GM18511 (cell line): ENCODE data around the gene SSC5D.
"Not testable (repeated sequence)": the region's sequence is repeated elsewhere in the genome, so short reads cannot be mapped to it uniquely, and the experiment has no call there.

Experiments
- ATAC-seq: cut with Tn5 transposase; IDR thresholded peaks from one replicate; pipeline ENCODE4 v1.9.1; 2021; ENCODE audit warnings: mild to moderate bottlenecking, moderate library complexity; ENCODE audit not compliant: unreplicated experiment

Gene SSC5D

DNA sequence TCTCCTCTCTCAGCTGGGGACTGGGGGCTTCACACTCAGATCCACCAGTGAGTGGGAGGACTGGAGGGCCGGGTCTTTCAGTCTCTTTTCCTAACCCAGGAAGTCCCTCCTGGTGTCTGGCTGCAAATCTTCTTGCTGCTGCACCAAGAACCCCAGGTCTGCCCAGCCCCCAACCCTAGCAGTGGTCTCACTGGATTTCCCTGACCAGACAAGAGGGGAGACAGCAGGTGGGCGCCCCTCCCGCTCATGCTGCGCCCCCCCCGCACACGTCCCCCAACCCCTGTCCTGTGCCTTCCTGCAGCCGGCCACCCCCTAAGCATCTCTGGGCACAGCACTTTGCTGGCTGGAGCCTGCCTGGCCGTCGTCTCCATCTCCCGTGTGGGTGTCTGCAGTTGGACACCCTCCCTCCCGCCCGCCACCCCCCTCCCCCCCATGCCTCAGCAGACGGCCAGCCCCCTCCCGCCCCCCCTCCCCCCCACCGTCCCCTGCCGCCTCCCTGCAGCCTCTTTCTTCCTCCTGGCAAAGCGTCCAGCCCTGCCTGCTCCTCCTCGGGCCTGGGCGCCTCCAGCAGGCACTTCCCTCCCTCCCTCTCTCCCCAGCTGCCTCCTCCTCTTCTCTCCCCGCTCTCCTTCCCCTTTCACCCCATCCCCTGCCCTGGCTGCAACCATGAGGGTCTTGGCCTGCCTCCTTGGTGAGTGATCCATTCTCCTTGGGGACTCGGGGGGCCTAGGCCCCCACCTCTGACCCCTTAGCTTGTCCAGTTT is at the start of gene SSC5D:
Gene SSC5D, plus strand, starts transcription at position 513 of the 764 bp plus-strand sequence. Its CDS starts 154 bp downstream, at position 667.
- no peak for ATAC-seq

GRCh38 chr19:55439052-55439451 is 49.2 kb upstream of the SSC5D start:
- ATAC-seq, result no peak

DNA sequence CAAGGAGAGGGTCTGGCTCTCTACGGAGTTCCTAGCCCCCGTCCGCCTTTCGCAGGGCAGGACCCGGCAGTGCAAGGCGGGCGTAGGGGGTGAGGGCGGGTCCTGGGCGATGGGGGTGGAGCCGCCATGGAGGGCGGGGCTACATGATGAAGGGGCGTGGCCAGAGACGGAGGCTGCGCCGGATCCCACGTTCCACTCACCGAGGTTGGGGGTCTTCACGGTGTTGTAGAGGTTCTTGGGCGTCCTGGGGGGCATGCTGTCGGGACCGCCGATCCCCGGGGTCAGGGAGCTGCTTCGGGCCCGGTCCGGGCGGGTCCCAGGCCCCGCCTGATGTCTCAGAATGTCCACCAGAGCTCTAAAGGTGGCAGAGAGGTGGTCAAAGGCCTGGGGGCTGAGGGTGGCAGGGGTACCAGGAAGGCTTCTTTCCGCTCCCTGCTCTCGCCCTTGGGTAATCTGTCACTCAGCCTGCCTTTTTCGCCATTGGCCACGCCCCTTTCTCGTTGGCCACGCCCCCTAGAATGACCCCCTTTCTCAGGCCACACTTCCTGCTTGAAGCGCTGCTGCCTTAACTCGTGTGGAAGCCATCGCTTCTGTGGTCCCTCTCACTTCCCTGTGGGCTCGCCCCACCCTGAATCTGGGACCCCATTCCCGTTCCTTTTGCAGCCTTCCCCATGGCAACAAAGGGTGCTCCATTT is 47.7 kb upstream of the SSC5D start:
- ATAC-seq, result no peak

DNA sequence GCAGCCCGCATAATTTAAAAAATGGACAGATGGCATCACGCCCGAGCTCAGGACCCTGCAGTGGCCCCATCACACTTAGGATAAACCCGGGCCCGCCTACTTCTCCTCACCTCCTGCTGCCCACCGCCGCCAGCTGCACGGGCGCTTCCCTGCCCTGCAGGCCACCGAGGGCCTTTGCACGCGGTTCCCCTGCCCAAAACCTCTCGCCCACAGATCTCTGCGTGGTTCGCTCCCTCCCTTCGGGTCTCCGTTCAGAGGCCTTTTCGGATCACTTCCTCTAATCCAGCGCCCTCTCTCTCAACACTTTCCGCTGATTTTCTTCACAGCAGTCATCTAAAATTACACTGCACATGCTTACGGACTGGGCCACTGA is 46.9 kb upstream of the SSC5D start:
- no peak for ATAC-seq

DNA sequence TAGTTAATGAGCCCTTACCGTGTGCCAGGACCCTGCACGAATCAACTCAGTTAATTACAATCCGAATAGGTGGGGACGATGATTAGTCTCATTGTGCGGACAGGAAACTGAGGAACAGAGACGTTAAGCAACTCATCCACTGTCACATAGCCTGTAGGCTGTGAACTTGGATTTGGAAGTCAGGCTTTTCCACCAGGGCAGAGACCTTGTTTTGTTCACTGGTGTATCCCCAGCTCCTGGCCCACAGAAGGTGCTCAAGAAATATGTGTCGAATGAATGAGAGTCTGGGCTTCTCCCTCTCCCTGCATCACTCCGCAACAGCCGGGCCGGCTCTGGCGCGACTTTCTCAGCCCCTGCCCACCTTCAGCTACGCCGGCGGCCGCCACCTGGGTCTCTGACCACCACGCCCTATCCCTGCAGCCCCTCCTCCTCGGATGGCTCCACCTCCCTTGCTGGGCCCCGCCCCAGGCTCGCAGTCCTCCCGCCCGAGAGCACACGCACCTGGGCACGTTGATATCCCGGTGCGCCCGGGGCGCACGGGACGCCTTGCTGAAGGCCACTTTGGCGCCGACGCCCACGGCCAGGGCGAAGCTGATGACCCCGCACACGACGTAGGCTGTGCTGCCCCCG is 46.4 kb upstream of the SSC5D start:
- no peak for ATAC-seq

DNA sequence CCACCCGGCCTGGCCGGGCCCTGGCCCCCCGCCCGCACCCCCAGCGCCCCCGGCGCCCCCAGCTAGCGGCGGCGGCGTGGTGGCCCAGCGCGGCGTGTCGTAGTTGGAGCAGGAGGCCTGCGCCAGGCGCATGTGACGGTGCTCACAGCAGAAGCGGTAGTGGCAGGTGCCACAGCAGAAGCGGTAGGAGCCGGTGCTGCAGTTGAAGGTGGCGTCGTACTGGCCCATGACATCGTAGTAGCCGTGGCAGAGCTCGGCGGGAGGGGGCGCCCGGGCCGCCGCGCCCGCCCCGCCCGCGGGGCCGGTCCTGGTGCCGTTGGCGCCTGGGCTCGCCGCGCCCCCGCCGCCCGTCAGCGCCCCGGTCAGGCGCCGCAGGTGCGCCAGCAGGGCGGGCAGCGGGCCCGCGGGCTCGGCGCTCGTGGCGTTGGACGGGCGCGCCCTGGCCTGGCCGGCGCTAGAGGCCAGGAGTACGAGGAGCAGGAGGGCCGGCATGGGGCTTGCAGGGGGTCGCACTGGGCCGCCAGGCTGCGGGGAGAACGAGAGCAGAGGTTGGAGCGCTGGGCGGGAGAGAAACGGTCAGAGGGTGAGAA is 45.8 kb upstream of the SSC5D start:
- ATAC-seq, result no peak

DNA sequence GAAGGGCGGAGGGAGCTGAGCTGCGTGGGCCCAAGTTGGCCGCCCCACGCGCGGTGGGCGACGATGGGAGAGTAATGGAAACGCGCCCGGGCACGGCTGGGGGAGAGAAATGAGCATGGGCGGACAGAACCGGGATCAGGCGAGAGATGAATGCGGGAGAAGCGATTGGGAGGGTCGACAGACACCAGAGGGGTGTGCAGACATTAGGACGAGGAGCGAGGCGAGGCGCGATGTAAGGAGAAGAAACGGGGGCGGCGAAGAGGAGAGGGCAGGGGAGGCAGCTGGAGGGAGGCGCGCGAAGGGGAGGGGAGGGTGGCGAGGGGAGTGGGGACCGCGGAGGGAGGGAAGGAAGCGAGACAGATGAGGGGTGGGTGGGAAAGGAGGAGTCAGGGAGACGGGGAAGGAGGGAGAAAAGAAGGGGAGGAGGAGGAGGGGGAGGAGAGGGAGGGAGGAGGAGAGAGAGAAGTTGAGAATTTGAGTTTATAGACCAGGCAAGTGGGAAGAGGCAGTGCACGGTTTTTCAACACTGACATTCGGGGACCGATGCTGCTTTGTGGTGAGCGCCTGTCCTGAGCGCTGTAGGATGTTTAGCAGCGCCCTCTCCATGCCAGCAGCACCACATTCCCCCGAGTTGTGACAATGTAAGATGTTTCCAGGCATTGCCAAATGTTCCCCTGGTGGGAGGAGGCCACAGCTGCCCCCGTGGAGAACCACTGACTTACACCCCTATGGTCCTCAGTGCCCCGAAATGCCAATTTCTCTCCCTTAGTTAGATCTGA is 45.0 kb upstream of the SSC5D start, which contains the start of gene SHISA7:
Gene SHISA7, minus strand, starts transcription at position 256 of the 779 bp plus-strand sequence. CDS start 437 bp downstream, outside the sequence.
- ATAC-seq, result no peak

- ATAC-seq, result no peak
Measured at GRCh38 chr19:55443824-55444480, 44.3 kb upstream of the SSC5D start.

DNA sequence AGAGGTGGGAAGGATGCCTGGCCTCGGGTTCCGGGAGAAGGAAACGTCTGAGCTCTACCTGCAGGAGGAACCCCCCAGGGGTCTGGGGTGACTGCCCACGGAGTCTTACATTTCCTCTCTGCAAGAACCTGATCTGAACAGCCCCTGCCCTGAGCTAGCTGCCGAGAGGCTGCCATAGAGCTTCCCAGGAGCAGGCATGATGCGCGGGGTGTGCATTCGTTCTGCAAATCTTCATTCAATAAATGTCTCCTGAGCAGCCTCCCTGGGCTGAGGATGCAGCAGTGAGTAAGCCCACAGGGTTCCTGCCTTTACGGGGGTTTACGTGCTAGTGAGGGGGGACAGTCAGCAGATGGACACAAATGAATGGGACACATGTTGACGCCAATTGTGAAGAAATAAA is 43.6 kb upstream of the SSC5D start:
- no peak for ATAC-seq

- ATAC-seq, result no peak
Measured at GRCh38 chr19:55446060-55446459, 42.2 kb upstream of the SSC5D start.

GRCh38 chr19:55447421-55448174 is 40.6 kb upstream of the SSC5D start:
- ATAC-seq, result no peak

- not testable (repeated sequence) for ATAC-seq
Measured at GRCh38 chr19:55448175-55448490, 40.1 kb upstream of the SSC5D start.

DNA sequence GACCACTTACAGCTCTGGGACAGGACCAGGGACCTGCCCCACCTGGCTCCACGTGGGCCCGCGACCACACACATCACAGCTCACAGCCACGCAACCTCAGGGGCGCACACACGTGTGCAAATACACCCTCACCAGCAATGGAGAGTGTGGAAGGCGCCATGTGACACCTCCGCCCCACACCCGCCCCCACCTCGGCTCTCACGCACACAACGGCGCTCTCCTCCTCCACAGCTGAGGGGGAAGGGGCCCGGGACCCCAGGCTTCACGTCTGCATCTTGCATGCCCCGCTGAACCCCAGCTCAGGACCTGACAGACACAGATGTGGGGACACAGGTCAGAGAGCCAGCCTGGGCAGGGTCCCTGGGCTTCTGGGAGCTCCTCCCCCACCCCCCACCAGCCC is 38.8 kb upstream of the SSC5D start:
- ATAC-seq, result no peak

- no peak for ATAC-seq
Measured at GRCh38 chr19:55451163-55451964, 36.9 kb upstream of the SSC5D start.

GRCh38 chr19:55451965-55452748 is 36.1 kb upstream of the SSC5D start:
- ATAC-seq, result no peak

GRCh38 chr19:55452749-55453346 is 35.4 kb upstream of the SSC5D start:
- ATAC-seq, result no peak

- no peak for ATAC-seq
Measured at GRCh38 chr19:55453511-55454260, 34.5 kb upstream of the SSC5D start.
